ENCODE data around the gene PUM2. TPM values are rescaled to one million over a fixed set of nuclear protein-coding genes. Genes with fewer than 3 reads are reported as not detected.

PUM2 gene
- total and polyA plus RNA-seq, 2 of the 13 experiments (the other 11 are each of a cell fraction or from before 2014, with no cell fraction given) = 69.6 to 69.8 TPM

DNA sequence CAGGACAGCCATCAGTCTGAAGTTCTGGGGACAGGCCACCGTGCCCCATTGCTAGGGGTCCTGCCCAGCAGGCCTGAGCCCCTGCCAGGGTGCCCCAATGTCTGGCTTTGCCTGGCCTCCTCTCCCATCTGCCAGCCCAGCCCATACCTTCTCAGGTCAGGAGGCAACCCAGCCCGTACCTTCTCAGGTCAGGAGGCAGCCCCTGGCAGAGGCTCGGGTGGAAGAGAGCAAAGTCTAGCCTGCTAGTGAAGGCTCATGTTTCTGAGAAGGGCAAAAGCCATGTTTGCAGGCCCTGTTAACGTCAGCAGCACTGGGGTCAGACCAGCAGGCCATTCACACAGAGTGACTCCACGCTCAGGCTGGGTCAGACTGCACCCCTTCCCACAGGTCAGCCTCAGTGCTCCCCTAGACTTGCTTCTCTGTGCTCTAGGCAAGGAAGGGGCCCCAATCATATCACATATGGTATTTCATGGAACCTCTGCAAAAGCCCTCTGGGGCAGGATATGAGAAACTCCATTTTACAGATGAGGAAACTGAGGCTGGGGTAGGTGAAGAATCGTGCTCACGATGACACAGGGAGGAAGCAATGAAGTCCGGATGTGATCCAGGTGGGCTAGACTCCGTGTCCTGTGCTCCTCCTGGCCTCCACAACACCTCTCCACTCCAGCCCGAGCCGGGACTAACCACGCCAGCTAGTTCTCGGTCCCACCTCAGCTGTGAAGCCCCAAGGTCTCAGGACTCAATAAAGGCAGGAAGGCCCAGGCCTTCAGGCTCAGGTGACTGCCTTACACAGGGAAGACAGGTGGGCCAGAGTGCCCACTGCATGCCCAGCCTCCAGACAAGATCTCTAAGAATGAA lies 135.2 kb downstream of the PUM2 start:
- no peaks in the 10 kb centered on the region; a peak in 1 of 5 replicates for H3K36me3 ChIP-seq (replicated peaks in 1 of 2; ENCODE audit: control insufficient read depth in 1 of 2, insufficient read depth in 2 of 2, low read length in 2 of 2)
- ChIA-PET CTCF (ENCODE audit: low intra/inter-chr PET ratio, low total read pairs) (no interaction called here), POLR2A (interaction anchor here (0.9 to 3.3 kb wide), 7 partner anchors 8 to 164 kb away, joined by 4 to 59 read pairs (median 7); partner anchors contain the start of genes LAPTM4A and SDC1)
- peaks cover 100% of the 10 kb centered on the region for H3K4me1 ChIP-seq (ENCODE audit: insufficient read depth, low read length)
- peak overlapping the region in 1 of 3 experiments; percentile 51; a peak in 3 of 6 replicates for H3K4me3 ChIP-seq (replicated peaks in 1 of 3; ENCODE audit: insufficient read depth in 1 of 3, low read depth in 2 of 3, low read length in 3 of 3)
- no peaks in the 10 kb centered on the region for H3K9me3 ChIP-seq (ENCODE audit: low read length)
- peaks cover 59% of the 10 kb centered on the region for H3K79me2 ChIP-seq (ENCODE audit: insufficient read depth, low read length)
- peak overlapping the region; percentile 74 for H3K4me2 ChIP-seq (ENCODE audit: low read depth, low read length)
- 56% methylated on average over 10 of the region's 13 CpGs for WGBS (ENCODE audit: low lambda C conversion rate)
- peak overlapping the region; percentile 52 for H3K9ac ChIP-seq (ENCODE audit: insufficient read depth, low read depth, low read length)
- DNase-seq (ENCODE audit: low spot score) = peak; percentile 91
- BruUV-seq (replicated peaks) = no TSS peak
- peak; percentile 97 for FAIRE-seq
- H4K20me1 ChIP-seq (ENCODE audit: insufficient read depth, low read length) = no peaks in the 10 kb centered on the region
- H3K27me3 ChIP-seq (ENCODE audit: control insufficient read depth in 1 of 2, insufficient read depth in 2 of 2, low read length in 2 of 2) = no peaks in the 10 kb centered on the region
- ATAC-seq = peak; percentile 74
- in situ Hi-C loops (cut with HindIII; ENCODE audit: extremely low pct_ligation_motif_present, low pct_unique_long_range_greater_than_20kb) (no loop called here), intact Hi-C loops (cut with micrococcal nuclease; ENCODE audit: unreplicated experiment) (loop anchor here (1.0 kb wide), 1 partner anchor 8 kb away; no protein-coding TSS in a partner anchor)
- H3K27ac ChIP-seq (ENCODE audit: extremely low read length, insufficient read depth, low read length) = peak overlapping the region; percentile 83
- H2AFZ ChIP-seq (ENCODE audit: low read length) = no peak overlapping the region
- TF ChIP-seq ZNF792 (CRISPR knock-in tag; IDR thresholded peaks at IDR 0.05) = peak; percentile 91
- TF ChIP-seq MIXL1 (CRISPR knock-in tag; IDR thresholded peaks at IDR 0.05) = peak; percentile 76; the same call in 1 of the 2 replicates
- TF ChIP-seq, protein P1, sequence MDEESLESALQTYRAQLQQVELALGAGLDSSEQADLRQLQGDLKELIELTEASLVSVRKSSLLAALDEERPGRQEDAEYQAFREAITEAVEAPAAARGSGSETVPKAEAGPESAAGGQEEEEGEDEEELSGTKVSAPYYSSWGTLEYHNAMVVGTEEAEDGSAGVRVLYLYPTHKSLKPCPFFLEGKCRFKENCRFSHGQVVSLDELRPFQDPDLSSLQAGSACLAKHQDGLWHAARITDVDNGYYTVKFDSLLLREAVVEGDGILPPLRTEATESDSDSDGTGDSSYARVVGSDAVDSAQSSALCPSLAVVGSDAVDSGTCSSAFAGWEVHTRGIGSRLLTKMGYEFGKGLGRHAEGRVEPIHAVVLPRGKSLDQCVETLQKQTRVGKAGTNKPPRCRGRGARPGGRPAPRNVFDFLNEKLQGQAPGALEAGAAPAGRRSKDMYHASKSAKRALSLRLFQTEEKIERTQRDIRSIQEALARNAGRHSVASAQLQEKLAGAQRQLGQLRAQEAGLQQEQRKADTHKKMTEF (CRISPR knock-in tag; IDR thresholded peaks at IDR 0.05) = peak; percentile 80; the same call in 1 of the 2 replicates
- no peak for TF ChIP-seq KLF15 (CRISPR knock-in tag; IDR thresholded peaks at IDR 0.05; ENCODE audit: borderline replicate concordance)
- TF ChIP-seq FOXC1 (CRISPR knock-in tag; IDR thresholded peaks at IDR 0.05; ENCODE audit: borderline replicate concordance) = peak; percentile 63; the same call in 1 of the 2 replicates
- TF ChIP-seq ZNF841 (CRISPR knock-in tag; IDR thresholded peaks at IDR 0.05; ENCODE audit: borderline replicate concordance) = no peak
- TF ChIP-seq SIX1 (CRISPR knock-in tag; IDR thresholded peaks at IDR 0.05; ENCODE audit: borderline replicate concordance) = peak; percentile 100
- TF ChIP-seq POLR2G (IDR thresholded peaks at IDR 0.05; ENCODE audit: low read depth, low read length) = peak; percentile 57
- TF ChIP-seq, protein P2, sequence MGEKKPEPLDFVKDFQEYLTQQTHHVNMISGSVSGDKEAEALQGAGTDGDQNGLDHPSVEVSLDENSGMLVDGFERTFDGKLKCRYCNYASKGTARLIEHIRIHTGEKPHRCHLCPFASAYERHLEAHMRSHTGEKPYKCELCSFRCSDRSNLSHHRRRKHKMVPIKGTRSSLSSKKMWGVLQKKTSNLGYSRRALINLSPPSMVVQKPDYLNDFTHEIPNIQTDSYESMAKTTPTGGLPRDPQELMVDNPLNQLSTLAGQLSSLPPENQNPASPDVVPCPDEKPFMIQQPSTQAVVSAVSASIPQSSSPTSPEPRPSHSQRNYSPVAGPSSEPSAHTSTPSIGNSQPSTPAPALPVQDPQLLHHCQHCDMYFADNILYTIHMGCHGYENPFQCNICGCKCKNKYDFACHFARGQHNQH (CRISPR knock-in tag; IDR thresholded peaks at IDR 0.05) = peak; percentile 95
- TF ChIP-seq, protein P3, sequence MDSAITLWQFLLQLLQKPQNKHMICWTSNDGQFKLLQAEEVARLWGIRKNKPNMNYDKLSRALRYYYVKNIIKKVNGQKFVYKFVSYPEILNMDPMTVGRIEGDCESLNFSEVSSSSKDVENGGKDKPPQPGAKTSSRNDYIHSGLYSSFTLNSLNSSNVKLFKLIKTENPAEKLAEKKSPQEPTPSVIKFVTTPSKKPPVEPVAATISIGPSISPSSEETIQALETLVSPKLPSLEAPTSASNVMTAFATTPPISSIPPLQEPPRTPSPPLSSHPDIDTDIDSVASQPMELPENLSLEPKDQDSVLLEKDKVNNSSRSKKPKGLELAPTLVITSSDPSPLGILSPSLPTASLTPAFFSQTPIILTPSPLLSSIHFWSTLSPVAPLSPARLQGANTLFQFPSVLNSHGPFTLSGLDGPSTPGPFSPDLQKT (CRISPR knock-in tag; IDR thresholded peaks at IDR 0.05; ENCODE audit: borderline replicate concordance) = no peak
- TF ChIP-seq, protein P4, sequence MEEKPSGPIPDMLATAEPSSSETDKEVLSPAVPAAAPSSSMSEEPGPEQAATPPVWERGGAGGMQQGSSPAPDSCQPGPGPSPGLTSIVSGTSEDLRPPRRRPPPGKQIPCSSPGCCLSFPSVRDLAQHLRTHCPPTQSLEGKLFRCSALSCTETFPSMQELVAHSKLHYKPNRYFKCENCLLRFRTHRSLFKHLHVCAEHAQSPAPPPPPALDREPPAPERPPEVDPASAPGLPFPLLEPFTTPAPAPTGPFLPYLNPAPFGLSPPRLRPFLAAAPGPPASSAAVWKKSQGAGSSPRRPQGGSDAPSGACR (CRISPR knock-in tag; IDR thresholded peaks at IDR 0.05) = peak; percentile 86; the same call in 1 of the 2 replicates
- peak; percentile 94 for TF ChIP-seq NR2C2 (CRISPR knock-in tag; IDR thresholded peaks at IDR 0.05; ENCODE audit: borderline replicate concordance)
- TF ChIP-seq PCBP2 (optimal IDR thresholded peaks at IDR 0.05; ENCODE audit: low read depth, low read length, poor library complexity, severe bottlenecking) = no peak
- TF ChIP-seq, protein P5, sequence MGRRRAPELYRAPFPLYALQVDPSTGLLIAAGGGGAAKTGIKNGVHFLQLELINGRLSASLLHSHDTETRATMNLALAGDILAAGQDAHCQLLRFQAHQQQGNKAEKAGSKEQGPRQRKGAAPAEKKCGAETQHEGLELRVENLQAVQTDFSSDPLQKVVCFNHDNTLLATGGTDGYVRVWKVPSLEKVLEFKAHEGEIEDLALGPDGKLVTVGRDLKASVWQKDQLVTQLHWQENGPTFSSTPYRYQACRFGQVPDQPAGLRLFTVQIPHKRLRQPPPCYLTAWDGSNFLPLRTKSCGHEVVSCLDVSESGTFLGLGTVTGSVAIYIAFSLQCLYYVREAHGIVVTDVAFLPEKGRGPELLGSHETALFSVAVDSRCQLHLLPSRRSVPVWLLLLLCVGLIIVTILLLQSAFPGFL (CRISPR knock-in tag; IDR thresholded peaks at IDR 0.05) = no peak
- no peak for TF ChIP-seq HCFC1 (IDR thresholded peaks at IDR 0.05; ENCODE audit: low read depth, low read length)
